ENCODE results near the gene COX14. TPM values are rescaled to one million over a fixed set of nuclear protein-coding genes. Genes with fewer than 3 reads are reported as not detected.
"Not testable (repeated sequence)": the region's sequence is repeated elsewhere in the genome, so short reads cannot be mapped to it uniquely, and the experiment has no call there.

Gene COX14
- total RNA-seq, 3 donors from 2014 or later = 72.2 to 89.8 (median 74.9) TPM

DNA sequence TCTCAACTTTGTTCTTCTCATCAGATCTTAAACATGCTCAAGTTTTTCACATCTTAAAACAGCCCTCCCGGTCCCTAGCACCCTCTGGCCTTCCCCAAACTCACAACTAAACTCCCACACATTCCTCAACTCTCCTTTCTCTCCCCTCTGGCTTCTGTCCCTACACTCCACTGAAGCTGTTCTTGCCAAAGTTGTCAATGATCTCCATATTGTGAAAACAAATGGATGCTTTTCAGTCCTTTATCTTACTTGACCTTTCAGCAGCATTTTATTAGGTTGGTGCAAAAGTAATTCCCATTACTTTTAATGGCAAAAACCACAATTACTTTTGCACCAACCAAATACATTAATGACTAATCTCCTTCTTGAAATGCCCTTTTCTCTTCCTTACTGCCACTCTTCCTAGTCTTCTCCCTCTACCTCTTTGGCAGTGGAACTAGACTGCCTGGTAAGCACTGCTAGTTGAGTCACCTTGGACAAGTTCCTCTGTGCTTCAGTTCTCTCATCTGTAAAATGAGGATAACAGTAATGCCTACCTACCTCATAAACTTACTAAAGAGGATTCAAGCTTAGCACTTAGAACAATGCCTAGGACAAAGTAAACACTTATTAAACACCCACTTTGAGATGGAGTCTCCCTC is 39.1 kb downstream of the COX14 start:
- intact Hi-C loops (cut with DNase I, micrococcal nuclease) = no loop called here
- DNase-seq = no peak
- no peaks in the 10 kb centered on the region for H3K9me3 ChIP-seq
- H3K4me3 ChIP-seq = no peak overlapping the region
- ATAC-seq = no peak
- H3K36me3 ChIP-seq (ENCODE audit: low read depth) = no peaks in the 10 kb centered on the region
- TF ChIP-seq CTCF (IDR thresholded peaks at IDR 0.05) = no peak
- H3K4me1 ChIP-seq (ENCODE audit: low read depth) = no peaks in the 10 kb centered on the region

DNA sequence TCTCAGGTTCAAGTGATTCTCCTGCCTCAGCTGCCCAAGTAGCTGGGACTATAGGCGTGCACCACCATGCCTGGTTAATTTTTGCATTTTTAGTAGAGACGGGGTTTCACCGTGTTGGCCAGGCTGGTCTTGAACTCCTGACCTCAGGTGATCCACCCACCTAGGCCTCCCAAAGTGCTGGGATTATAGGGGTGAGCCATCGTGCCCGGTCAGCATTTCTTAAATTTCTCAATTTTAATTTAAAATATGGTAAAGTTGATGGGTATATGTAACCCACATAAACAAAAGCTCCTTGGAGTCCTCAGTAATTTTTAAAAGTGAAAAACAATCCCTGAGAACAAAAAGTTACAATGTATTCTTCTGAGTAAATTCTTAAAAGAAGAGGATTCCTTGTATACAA is 42.9 kb downstream of the COX14 start:
- H3K36me3 ChIP-seq (ENCODE audit: low read depth); H3K9me3 ChIP-seq; intact Hi-C loops (cut with DNase I, micrococcal nuclease); DNase-seq; H3K4me3 ChIP-seq; H3K4me1 ChIP-seq (ENCODE audit: low read depth); ATAC-seq: not testable (repeated sequence)

- no peak for TF ChIP-seq CTCF (IDR thresholded peaks at IDR 0.05)
- H3K36me3 ChIP-seq (ENCODE audit: low read depth) = no peaks in the 10 kb centered on the region
- no peaks in the 10 kb centered on the region for H3K9me3 ChIP-seq
- H3K4me3 ChIP-seq = no peak overlapping the region
- ATAC-seq (no peak), DNase-seq (no peak)
- intact Hi-C loops (cut with DNase I, micrococcal nuclease) = no loop called here
- no peaks in the 10 kb centered on the region for H3K4me1 ChIP-seq (ENCODE audit: low read depth)
These were observed 44.6 kb downstream of the COX14 start for GRCh38 chr12:50156641-50157040.

DNA sequence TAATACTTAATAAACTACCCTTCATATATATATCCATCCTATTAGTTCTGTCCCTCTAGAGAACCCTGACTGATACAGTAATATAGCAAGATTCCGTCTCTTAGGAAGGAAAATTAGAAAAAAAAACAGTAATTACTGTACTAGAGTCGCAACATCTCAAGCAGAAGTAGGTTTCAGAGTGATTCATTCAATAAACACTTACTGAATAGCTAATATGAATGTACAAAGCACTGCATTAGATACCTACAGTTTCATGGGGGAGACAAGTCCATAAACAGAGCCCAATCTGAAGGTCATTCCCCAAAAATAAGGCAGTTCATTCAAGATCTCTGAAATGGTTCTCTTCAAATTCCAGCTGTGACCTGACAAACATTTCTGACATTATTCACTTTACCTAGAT is 45.2 kb downstream of the COX14 start:
- intact Hi-C loops (cut with DNase I, micrococcal nuclease) = no loop called here
- Histone ChIP-seq H3K4me3 (no peak overlapping the region), H3K36me3 (ENCODE audit: low read depth) (no peaks in the 10 kb centered on the region), H3K9me3 (no peaks in the 10 kb centered on the region), H3K4me1 (ENCODE audit: low read depth) (no peaks in the 10 kb centered on the region)
- TF ChIP-seq CTCF (IDR thresholded peaks at IDR 0.05) = no peak
- DNase-seq = no peak
- no peak for ATAC-seq

- no peak for ATAC-seq
- Histone ChIP-seq H3K4me3 (no peak overlapping the region), H3K4me1 (ENCODE audit: low read depth) (no peaks in the 10 kb centered on the region), H3K36me3 (ENCODE audit: low read depth) (no peaks in the 10 kb centered on the region), H3K9me3 (no peaks in the 10 kb centered on the region)
- intact Hi-C loops (cut with DNase I, micrococcal nuclease) = no loop called here
- TF ChIP-seq CTCF (IDR thresholded peaks at IDR 0.05) = no peak
- DNase-seq = no peak
These were observed 48.6 kb downstream of the COX14 start for GRCh38 chr12:50160643-50161042.

- ATAC-seq (no peak), DNase-seq (no peak)
- Histone ChIP-seq H3K4me3 (no peak overlapping the region), H3K4me1 (ENCODE audit: low read depth) (peaks cover 3% of the 10 kb centered on the region), H3K9me3 (no peaks in the 10 kb centered on the region), H3K36me3 (ENCODE audit: low read depth) (peaks cover 1% of the 10 kb centered on the region)
- no peak for TF ChIP-seq CTCF (IDR thresholded peaks at IDR 0.05)
- intact Hi-C loops (cut with DNase I, micrococcal nuclease) = no loop called here
These were observed 50.2 kb downstream of the COX14 start for GRCh38 chr12:50162230-50162629.
